Fibroblast of mammary gland (primary cell): ENCODE results near the gene SEMA4A.
A peak's percentile ranks its signal among the peaks of the same experiment; 100 is the strongest.

ENCODE experiments used
- DNase-seq: peaks from one replicate; pipeline ENCODE4 v3.0.0-alpha.2; 2010; ENCODE audit warnings: low read depth
- H3K4me3 ChIP-seq: 2 replicates; pipeline ENCODE4 v1.5.1; 2011; ENCODE audit warnings: low read depth, mild to moderate bottlenecking, low read length, moderate library complexity; ENCODE audit not compliant: control insufficient read depth
- TF ChIP-seq, protein P1 (sequence below): conservative IDR thresholded peaks from 2 replicates; pipeline ENCODE4 v1.5.1; 2011; ENCODE audit warnings: low read depth, low read length, inconsistent platforms; ENCODE audit not compliant: control insufficient read depth, insufficient read depth

SEMA4A gene

DNA sequence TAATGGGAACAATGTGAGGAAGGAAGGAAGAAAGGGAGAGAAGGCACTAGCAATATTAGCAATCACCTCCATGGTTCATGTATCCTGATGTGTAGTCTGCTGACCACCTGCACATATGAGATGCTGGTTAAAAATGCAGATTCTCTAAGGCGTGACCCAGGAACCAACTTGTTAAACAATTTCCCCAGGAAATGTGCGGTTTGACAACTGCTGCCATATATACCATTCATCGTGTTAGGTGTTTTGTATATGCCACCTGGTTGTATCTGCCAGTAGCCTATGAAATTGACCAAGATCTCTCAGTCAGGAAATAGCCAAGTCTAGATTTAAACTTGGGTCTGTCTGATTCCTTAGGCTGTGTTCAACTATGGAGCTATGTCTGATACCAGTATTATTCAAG is 4.1 kb downstream of the SEMA4A start:
- DNase-seq, result no peak
- TF ChIP-seq, protein P1, sequence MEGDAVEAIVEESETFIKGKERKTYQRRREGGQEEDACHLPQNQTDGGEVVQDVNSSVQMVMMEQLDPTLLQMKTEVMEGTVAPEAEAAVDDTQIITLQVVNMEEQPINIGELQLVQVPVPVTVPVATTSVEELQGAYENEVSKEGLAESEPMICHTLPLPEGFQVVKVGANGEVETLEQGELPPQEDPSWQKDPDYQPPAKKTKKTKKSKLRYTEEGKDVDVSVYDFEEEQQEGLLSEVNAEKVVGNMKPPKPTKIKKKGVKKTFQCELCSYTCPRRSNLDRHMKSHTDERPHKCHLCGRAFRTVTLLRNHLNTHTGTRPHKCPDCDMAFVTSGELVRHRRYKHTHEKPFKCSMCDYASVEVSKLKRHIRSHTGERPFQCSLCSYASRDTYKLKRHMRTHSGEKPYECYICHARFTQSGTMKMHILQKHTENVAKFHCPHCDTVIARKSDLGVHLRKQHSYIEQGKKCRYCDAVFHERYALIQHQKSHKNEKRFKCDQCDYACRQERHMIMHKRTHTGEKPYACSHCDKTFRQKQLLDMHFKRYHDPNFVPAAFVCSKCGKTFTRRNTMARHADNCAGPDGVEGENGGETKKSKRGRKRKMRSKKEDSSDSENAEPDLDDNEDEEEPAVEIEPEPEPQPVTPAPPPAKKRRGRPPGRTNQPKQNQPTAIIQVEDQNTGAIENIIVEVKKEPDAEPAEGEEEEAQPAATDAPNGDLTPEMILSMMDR, result no peak
- no peak overlapping the region for H3K4me3 ChIP-seq

DNA sequence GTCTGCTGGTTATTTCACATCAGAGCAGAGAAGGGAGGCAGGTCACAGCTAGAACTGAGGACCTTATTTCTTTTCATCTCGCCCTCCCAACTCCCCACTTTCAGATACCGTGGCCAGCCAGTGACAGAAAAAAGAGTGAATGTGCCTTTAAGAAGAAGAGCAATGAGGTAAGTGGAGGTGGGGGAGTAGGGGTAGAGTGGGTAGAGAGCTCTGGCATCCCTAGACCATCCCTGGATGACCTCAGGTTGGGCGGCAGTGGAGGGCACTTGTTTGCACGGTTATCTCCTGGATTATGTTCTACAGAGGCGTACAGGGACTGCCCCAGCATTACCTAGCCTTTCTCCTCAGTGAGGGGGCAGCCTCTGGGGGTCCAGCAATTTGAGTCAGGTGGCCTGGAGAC is 4.6 kb downstream of the SEMA4A start:
- TF ChIP-seq, protein P1, result no peak

DNA sequence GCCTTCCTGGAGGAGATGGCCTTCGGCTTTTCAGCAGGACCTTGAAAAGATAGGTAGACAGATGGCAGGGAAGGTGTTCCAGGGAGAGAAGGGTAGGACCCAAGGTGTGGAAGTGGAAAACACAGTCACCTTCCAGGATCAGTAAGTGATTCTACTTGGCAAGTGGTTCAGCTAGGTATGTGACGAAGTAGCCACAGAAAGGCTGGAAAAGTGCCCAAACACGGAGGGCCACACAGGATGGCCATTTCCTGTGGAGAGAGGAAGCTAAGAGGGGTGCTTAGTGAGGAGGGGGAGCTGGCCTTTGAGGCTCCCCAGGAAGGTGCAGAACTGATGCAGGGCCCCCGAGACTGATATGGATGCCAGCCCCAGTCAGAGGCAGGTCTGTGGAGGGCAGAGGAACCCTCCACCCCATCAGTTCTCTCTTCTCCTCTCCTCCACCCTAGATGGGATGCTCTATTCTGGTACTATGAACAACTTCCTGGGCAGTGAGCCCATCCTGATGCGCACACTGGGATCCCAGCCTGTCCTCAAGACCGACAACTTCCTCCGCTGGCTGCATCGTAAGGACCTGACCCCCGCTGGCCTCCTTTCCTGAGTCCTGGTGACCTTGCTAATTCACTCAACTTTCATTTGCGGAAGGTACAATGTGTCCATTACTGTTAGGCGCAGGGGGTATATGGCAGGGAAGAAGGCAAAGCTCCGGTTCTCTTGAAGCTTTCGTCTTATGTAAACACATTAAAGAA is 6.8 kb downstream of the SEMA4A start:
- peak overlapping the region; percentile 24 for H3K4me3 ChIP-seq
- TF ChIP-seq, protein P1, result no peak
- DNase-seq, result no peak

More for the DNA sequence above, 4.6 kb downstream of the SEMA4A start:
- DNase-seq, result no peak
- H3K4me3 ChIP-seq, result no peak overlapping the region

DNA sequence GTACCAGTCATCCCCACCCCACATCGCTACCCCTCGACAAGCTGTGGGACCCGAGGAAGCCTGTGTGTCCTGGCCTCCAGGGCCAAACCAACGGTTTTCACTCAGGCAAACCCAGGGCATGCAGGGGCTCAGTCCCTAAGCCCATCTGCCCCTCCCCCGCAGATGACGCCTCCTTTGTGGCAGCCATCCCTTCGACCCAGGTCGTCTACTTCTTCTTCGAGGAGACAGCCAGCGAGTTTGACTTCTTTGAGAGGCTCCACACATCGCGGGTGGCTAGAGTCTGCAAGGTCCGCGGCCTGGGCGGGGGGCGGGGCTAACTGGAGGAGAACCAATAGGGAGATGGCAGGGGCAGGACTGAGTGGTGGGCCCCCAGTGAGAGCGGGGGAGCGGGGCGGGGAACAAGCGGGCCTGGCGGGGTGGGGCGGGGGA is 7.4 kb downstream of the SEMA4A start:
- DNase-seq, result peak; percentile 58
- TF ChIP-seq, protein P1, result no peak
- H3K4me3 ChIP-seq, result peak overlapping the region; percentile 24

DNA sequence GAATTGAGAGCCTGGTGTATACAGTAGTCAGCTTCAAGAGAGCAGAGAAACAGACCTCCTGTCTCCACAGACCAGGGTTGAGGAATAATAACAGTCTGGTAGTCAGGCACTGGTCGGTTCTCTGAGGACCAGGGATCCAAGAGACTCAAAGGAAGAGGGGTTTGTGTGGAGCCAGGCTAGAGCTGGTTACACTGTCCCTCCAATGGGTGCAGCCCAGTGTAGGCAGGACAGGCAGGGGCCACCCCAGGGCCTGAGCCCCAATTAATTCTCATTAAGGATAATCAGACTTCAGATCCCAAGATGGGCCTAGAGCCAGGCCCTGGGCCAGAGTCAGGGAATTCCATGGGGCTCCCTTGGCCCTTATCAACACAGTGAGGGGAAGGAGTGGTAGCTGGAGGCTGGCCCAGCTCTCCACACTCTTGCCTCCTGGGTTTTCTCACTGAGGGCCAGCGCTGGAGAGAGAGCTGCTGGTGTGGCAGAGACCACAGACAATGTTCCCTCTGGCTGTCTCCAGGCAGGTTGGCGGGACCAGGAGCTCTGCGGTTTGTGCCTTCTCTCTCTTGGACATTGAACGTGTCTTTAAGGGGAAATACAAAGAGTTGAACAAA is 9.1 kb downstream of the SEMA4A start:
- TF ChIP-seq, protein P1, result no peak
- no peak overlapping the region for H3K4me3 ChIP-seq
- no peak for DNase-seq

DNA sequence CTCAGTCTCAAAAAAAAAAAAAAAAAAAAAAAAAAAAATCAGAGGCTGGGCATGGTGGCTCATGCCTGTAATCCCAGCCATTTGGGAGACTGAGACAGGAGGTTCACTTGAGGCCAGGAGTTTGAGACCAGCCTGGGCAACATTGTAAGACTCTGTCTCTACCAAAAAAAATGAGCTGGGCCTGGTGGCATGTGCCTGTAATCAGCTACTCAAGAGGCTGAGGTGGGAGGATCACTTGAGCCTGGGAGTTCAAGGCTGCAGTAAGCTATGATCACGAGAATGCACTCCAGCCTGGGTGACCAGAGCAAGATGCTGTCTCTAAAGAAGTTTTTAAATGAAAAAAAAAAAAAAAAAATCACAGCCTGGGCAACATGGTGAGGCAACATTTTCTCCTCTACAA is 10.3 kb downstream of the SEMA4A start:
- TF ChIP-seq, protein P1, result no peak
- no peak overlapping the region for H3K4me3 ChIP-seq
- DNase-seq, result no peak
